ENCODE data around the gene GRID1.

DNA sequence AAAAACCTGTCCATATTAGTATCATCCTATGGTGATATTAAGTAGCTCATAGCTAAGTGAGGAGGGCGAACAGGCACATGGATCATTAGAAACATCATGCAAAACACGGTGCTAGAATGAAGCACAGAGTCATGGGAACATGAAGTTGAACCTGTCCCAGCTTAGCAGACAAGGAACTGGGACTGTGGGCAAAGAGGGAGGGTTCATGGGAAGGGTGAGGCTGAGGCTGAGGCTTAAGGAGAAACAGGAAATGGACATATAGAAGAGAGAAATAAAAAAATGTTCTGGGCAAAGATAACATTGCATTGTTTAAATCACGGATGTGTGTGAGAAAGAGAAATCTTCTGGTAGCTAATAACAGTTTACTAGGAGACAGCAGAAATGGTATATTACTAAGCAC, 708.1 kb downstream of the GRID1 start:
- TF ChIP-seq, protein P1, sequence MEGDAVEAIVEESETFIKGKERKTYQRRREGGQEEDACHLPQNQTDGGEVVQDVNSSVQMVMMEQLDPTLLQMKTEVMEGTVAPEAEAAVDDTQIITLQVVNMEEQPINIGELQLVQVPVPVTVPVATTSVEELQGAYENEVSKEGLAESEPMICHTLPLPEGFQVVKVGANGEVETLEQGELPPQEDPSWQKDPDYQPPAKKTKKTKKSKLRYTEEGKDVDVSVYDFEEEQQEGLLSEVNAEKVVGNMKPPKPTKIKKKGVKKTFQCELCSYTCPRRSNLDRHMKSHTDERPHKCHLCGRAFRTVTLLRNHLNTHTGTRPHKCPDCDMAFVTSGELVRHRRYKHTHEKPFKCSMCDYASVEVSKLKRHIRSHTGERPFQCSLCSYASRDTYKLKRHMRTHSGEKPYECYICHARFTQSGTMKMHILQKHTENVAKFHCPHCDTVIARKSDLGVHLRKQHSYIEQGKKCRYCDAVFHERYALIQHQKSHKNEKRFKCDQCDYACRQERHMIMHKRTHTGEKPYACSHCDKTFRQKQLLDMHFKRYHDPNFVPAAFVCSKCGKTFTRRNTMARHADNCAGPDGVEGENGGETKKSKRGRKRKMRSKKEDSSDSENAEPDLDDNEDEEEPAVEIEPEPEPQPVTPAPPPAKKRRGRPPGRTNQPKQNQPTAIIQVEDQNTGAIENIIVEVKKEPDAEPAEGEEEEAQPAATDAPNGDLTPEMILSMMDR (conservative IDR thresholded peaks at IDR 0.05), result no peak
- no peak for TF ChIP-seq EZH2 (IDR thresholded peaks at IDR 0.05; ENCODE audit: low read depth)
